WTC11 (cell line): ENCODE data around the gene CGB2.

Experiments used
- ATF1 ChIP-seq: sonication (generic); formaldehyde crosslinking; IDR thresholded peaks from 2 replicates; pipeline ENCODE4 v1.8.1; 2023; ENCODE audit warnings: mild to moderate bottlenecking, moderate library complexity, missing genetic modification reagents
- CTCF ChIP-seq: fragments of 200-600 bp; IDR thresholded peaks from 2 replicates; pipeline ENCODE4 v1.8.0; 2022; ENCODE audit warnings: antibody characterized with exemption
- ELF4 ChIP-seq: sonication (generic); formaldehyde crosslinking; IDR thresholded peaks from 2 replicates; pipeline ENCODE4 v1.8.1; 2022; ENCODE audit warnings: low read depth, mild to moderate bottlenecking, moderate library complexity, missing genetic modification reagents
- KAT7 ChIP-seq: sonication (generic); formaldehyde crosslinking; IDR thresholded peaks from 2 replicates; pipeline ENCODE4 v1.8.1; 2023; ENCODE audit warnings: missing genetic modification reagents, mild to moderate bottlenecking, borderline replicate concordance
- NR1H2 ChIP-seq: sonication (generic); formaldehyde crosslinking; IDR thresholded peaks from 2 replicates; pipeline ENCODE4 v1.9.0; 2021; ENCODE audit warnings: mild to moderate bottlenecking, moderate library complexity, missing genetic modification reagents
- NR2C2 ChIP-seq: sonication (generic); formaldehyde crosslinking; IDR thresholded peaks from 2 replicates; pipeline ENCODE4 v1.8.0; 2022; ENCODE audit warnings: mild to moderate bottlenecking, missing genetic modification reagents

GRCh38 chr19:48989701-48990291, 41.9 kb upstream of the CGB2 start:
- TF ChIP-seq ATF1 (no peak), CTCF (no peak), NR2C2 (CRISPR knock-in tag) (no peak), KAT7 (CRISPR knock-in tag) (no peak), ELF4 (CRISPR knock-in tag) (no peak), NR1H2 (CRISPR knock-in tag) (no peak)
